VCaP (cell line): ENCODE results near the gene HABP4.

Experiments used
- H3K27ac ChIP-seq: fragments of 450-650 bp; 2 replicates; pipeline ENCODE4 v1.5.1; 2017
- TF ChIP-seq, protein P1 (sequence below): fragments of 450-650 bp; conservative IDR thresholded peaks from 2 replicates; pipeline ENCODE4 v1.5.1; 2017; ENCODE audit warnings: mild to moderate bottlenecking, moderate library complexity

The HABP4 gene

DNA sequence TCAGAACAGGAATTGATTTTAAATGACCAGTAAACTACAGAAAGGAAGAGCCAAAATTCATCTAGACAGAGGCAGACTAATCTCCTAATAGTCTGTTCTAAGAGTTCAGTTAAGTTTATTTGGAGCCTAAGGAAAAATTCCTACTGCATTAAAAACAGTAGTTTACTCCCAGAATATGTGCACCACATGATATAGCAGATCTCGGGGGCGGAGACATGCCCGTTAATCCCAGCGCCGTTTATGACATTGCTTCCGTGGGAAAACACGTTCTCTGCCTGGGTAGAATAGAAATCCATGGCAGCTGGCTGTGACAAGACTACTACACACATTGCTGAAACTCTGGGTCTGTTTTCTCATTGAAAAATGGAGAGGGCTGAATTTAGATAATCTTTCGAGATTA is 11.4 kb downstream of the HABP4 start:
- TF ChIP-seq, protein P1, sequence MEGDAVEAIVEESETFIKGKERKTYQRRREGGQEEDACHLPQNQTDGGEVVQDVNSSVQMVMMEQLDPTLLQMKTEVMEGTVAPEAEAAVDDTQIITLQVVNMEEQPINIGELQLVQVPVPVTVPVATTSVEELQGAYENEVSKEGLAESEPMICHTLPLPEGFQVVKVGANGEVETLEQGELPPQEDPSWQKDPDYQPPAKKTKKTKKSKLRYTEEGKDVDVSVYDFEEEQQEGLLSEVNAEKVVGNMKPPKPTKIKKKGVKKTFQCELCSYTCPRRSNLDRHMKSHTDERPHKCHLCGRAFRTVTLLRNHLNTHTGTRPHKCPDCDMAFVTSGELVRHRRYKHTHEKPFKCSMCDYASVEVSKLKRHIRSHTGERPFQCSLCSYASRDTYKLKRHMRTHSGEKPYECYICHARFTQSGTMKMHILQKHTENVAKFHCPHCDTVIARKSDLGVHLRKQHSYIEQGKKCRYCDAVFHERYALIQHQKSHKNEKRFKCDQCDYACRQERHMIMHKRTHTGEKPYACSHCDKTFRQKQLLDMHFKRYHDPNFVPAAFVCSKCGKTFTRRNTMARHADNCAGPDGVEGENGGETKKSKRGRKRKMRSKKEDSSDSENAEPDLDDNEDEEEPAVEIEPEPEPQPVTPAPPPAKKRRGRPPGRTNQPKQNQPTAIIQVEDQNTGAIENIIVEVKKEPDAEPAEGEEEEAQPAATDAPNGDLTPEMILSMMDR: no peak
- H3K27ac ChIP-seq: no peak overlapping the region

- no peak overlapping the region for H3K27ac ChIP-seq
- TF ChIP-seq, protein P1: no peak
These were observed 12.6 kb downstream of the HABP4 start for GRCh38 chr9:96462541-96462940.

- no peak overlapping the region for H3K27ac ChIP-seq
- TF ChIP-seq, protein P1: no peak
These were observed 14.5 kb downstream of the HABP4 start for GRCh38 chr9:96464426-96464825.

- TF ChIP-seq, protein P1: no peak
- no peak overlapping the region for H3K27ac ChIP-seq
These were observed 17.8 kb downstream of the HABP4 start for GRCh38 chr9:96467784-96468183.

- no peak overlapping the region for H3K27ac ChIP-seq
- TF ChIP-seq, protein P1: no peak
These were observed 26.0 kb downstream of the HABP4 start for GRCh38 chr9:96476013-96476412.

DNA sequence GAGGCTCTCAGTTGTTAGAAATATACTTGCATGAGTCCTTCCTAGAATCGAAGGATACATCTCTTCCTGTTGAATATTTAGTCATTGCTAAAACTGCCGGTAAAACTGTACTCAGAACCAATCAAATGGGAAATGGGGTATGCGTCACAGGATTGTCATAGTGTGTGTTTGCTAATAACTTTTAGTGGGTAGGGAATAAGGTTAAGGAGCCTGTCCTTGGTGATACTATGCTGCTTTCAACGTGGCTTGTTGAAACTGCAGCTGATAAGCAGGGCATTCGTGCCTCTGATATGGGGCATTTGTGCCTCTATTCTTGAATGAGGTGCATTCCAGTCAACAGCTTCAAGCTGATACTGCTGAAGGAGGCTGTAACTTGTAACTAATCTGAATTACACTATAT is 26.6 kb downstream of the HABP4 start:
- no peak overlapping the region for H3K27ac ChIP-seq
- TF ChIP-seq, protein P1: no peak

GRCh38 chr9:96478829-96479371 is 28.9 kb downstream of the HABP4 start:
- H3K27ac ChIP-seq: no peak overlapping the region
- TF ChIP-seq, protein P1: no peak
